HPDE6-E6E7 (cell line): Measurements from ENCODE around the gene CSTF2T.

Source experiments
- DNase-seq: peaks from one replicate; pipeline ENCODE4 v3.0.0; 2011; ENCODE audit warnings: missing footprints; ENCODE audit errors: extremely low spot score

Gene CSTF2T, protein sequence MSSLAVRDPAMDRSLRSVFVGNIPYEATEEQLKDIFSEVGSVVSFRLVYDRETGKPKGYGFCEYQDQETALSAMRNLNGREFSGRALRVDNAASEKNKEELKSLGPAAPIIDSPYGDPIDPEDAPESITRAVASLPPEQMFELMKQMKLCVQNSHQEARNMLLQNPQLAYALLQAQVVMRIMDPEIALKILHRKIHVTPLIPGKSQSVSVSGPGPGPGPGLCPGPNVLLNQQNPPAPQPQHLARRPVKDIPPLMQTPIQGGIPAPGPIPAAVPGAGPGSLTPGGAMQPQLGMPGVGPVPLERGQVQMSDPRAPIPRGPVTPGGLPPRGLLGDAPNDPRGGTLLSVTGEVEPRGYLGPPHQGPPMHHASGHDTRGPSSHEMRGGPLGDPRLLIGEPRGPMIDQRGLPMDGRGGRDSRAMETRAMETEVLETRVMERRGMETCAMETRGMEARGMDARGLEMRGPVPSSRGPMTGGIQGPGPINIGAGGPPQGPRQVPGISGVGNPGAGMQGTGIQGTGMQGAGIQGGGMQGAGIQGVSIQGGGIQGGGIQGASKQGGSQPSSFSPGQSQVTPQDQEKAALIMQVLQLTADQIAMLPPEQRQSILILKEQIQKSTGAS

DNA sequence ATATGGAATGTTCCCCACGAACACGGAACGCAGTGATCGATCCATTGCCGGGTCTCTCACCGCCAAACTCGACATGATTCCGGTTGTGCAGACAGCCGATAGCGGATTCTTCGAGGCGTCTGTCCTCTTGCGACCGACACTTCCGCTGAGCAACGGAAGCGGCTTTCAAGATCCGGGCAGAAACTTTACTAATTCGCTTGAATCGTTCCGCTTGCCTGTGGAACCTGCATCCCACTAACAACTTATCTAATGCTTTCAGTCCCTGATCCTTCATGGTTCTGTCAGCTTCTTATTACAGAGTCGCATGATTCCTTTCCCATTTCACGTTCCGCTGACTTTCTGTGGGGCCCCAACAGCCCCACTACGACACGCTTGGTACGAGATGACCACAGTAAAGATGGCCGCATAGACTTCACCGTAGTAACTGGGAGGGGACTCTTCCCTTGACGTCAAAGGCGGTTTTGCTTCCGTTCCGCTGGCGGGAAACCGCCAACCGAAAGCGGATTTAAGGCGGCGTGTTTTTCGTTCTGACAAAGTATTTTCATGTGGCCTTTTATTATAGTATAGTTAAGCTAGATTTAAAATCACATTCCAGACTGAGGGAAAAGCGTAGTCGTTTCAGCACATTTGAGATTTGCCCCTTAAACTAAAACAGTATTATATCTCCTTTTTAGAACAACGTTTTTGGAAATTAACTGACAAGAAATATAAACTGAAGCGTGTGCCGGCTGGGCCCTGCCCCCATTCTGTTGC lies at the start of gene CSTF2T:
Gene CSTF2T, minus strand, starts transcription at position 121 of the 753 bp plus-strand sequence. Its CDS starts 46 bp downstream, at position 75.
- DNase-seq, result peak; percentile 52

DNA sequence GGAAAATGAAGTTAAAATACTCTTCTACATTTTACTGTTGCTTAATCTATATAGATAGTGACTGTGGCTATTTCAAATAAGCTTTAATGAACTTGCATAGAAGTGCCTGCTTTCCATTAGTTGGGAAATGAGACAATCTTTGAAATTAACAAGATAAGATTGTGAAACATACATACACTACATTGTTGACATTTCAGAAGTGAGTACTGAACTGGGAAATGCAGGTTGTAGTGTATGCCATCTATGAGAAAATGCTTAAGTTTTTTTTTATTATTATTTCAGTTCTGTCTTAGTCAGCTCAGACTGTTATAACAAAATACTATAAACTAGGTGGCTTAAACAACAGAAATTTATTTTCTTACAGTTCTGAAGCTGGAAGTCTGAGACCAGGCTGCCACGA lies 49.6 kb upstream of the CSTF2T start:
- DNase-seq, result no peak

DNA sequence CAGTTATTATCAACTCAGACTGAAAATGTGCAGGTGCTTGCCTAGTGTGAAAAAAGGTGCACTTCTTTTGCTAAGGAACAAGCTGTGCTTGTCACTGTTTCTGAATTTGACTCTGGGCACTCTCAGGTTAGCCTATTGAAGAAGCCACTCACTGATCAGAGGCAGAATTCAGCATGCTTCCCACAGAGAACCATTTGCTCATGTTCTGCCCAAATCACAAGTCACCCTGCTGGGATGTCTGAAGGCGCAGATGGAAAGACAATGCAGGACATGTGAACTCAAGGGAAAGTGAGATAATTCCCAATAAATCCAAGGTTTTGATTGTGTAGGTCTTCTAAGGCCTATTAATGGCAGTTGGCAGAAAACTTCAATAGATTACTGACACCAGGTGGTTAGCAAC lies 47.8 kb upstream of the CSTF2T start:
- no peak for DNase-seq

DNA sequence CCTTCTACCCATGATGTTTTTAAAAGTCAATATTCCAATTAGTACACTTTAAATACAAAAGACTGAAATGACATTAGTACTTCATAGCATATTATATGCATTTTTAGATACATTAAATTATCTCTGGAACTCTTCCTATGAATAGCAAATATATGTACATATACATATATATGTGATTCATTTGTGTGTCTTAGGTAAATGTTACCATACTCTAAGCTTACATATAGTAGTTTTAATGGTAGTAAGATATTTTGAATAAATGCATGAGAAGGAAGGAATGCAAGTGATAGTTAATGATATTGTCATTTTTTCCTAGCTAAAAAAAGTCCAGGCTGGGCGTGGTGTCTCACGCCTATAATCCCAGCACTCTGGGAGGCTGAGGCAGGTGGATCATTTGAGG lies 46.0 kb upstream of the CSTF2T start:
- no peak for DNase-seq

DNA sequence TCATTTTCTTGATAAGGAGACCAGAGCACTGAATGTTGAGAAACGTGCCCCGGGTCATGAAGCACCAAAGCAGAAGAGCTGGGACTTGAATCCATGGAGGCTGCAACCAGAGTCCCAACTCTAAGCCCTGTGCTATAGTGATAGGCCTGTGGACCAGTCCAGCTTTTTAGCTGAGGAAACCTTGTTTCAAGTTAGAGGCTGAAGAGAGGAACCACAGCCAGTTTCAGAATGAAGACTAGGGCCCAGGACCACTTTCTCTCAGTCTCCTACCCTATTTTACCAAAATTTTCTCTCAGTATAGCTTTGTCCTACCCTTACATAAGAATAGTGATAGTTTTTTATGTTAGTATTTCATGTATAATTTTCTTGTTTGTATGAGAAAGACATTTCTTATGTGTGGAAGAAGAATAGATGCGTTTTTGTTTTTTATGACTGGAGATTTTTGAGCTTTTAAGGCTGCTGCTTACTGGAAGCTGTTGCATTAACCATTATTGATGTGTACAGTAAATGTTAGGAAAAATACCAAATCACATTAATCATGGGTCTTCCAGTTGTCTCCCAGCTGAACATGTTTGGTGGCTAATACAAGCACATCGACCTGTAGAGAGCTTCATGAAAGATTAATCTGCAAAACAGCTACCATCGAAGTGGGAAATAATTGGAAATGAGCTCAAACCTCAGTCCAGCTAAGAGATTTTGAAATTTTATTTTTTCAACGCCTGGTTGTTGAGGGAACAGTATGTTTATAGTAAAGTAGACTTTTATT lies 45.0 kb upstream of the CSTF2T start:
- DNase-seq, result no peak

DNA sequence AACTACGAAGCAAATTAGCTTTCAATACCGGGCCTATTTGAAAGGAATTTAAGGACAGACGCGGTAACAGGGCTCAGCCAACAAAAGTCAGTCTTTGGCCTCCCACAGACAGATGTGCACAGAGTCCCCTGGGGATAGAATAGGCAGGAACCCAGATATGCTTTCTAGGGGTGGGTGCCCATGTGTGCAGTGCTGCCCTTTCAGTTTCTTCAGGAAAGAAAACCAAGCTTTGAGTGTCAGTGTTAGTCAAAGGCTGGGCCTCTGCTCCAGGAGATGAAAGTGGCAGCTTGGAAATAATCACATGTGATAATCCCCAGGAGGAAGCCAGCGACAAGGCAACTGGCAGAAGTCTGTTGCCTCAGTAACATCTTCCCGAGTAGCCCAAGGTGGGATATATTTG lies 43.8 kb upstream of the CSTF2T start:
- no peak for DNase-seq

DNA sequence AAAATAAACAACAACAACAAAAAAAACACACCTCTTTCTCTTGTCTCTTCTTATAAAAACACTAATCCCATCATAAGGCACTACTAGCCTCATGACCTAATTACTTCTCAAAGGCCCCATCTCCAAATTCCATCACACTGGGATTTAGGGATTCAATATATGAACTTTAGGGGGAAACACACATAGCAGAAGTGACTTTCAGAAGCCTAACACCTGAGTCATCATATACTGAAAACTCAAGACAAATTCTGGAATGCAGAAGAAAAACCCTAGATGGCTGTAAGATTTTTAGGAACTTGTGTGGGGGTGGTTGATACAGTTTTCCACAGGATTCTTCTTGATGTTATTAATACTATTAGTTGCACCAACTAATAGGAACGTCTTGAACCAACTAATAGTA lies 33.7 kb upstream of the CSTF2T start:
- no peak for DNase-seq

DNA sequence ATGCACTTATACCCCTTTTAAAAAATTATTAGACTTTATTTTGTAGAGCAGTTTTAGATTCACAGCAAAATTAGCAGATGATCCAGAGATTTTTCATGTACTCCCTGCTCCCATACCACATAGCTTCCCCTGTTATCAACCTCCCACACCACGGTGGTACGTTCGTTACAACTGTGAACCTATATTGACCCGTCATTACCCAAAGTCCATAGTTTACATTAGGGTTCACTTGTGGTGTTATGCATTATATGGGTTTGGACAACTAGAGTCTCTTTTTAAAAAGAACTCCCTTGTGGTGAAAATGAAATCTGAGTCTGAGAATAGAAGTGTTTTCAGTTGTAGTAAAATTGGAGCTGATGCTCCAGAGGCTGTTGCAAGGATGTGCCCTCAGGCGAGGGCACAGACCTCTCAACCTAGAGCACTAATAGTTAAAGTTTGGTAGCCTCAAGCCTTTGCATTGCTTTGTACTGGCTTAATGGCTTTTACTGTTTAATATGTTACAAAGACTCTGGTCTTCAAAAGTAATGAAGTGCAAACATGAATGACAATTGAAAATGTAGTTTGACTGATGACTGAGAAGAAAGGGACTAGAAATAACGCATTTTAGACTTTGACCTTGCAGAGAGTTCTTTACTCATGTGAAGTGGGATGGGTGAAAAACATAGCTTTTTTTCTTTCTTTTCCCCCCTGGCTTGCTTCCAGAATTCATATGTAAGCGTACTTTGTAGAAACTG lies 30.6 kb upstream of the CSTF2T start:
- DNase-seq, result no peak

DNA sequence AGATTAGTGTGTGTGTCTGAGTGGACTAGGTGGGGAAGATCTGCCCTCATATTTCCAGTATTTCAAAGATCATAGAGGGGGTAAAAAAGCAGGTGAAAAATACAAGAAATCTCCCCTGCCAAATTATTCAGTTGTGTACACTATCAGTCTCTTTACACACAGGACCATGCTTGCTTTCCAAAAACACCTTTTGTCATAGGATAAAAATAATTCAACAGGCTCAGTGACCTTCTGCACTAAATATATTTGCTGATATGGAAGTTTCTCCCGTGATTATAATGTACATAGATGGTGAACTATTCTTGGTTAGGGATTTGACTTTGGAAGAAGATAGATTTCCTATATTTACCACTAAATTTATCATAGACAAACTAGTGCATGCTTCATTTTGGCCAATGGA lies 24.6 kb upstream of the CSTF2T start:
- DNase-seq, result no peak

DNA sequence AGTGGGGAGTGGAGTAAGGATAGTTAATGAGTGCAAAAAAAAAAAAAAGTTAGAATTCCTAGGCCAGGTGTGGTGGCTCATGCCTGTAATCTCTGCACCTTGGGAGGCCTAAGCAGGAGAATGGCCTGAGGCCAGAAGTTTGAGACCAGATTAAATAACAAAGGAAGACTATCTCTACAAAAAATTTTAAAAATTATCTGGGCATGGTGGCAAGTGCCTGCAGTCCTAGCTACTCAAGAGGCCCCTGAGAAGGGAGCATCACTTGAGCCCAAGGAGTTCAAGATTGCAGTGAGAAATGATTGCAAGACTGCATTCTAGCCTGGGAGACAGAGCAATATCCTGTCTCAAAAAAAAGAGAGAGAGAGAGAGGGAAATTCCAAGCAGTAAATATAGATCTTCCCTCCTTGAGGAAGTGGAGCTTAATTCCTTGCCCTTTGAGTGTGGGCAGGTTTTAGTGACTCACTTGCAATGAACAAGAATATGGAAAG lies 19.5 kb upstream of the CSTF2T start:
- DNase-seq, result peak; percentile 10

DNA sequence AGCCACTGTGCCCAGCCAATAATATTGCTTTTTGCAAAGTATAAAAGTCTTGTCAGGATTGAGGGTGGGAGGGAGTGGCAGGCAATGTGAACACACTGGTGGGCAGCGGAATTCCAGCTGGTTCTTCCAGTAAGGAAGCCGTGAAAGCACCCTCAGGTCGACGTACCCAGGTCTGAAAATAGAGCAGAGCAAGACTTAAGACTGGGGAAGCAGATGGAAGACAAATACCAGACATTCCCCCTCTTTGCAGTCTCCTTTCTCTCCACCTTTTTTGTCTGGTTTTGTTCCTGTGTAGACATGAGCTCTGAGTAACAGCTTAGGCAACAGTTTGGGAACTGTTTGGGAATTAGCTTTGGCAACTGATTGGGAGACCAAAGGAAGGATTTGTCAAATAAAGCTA lies 17.6 kb upstream of the CSTF2T start:
- no peak for DNase-seq

DNA sequence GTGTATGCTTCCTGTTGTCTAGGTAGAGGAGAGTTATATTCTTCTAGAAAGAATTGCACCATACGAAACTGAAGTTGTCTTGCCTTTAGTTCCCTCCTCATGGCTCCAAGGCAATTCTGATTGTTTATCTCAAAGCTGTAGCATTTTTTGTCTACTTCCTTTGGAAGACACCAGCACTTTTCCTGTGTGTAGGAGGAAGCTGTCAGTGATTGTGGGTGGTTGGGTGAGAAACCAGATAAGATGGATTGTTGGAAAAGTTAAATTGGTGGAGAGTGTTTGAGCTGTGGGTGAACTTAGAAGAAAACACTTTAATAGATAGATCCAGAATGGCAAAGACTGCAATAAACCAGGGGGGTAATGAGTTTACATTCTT lies 12.1 kb upstream of the CSTF2T start:
- DNase-seq, result no peak

DNA sequence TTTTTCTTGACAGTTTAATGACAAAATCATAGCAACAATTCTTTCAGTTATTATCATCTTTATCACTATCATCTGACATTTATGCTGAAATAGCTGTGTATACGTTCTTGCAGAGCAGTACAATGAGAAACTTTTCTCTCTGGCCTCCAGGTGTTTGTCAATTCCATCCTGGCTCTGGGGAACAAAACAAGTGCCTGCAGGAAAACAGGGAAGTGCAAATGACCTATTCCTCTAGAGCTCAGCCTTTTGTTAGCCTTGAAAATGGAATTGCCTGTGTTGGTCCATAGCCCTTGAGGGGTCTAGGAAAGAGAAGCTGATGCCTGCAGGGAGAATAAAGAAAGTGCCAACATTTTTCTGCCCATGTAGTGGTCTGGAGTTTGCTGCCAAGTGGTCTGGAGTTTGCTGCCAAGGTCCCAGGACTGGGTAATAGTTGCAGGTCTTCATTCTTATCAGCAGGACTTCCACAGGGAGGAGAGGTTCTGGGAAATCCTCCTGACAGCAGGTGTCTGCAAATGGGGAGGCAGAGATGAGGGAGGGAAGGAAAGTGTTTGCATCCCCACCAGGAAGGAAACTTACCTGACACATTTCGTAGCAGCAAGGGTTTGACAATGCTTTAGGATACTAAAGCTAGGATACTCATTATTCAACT lies 10.1 kb upstream of the CSTF2T start:
- no peak for DNase-seq

DNA sequence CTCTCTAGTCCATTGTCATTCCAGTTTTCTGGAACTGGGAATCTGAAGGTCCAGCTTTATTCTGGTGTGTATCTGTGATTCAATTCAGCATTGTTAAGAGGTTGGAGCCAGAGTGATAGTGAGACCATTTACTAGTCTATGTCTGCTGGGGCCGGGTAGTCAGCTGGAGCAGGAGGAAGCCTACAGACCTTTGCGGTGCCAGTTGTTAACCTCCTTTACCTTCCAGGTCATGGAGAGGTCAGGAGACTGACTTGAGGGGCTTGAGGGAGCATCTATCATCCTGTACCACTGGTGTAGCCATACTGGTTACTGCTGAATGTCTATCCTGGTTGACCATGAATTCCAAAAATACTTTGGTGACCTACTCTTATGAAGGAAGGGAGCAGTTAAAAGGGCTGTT lies 9.2 kb upstream of the CSTF2T start:
- no peak for DNase-seq

DNA sequence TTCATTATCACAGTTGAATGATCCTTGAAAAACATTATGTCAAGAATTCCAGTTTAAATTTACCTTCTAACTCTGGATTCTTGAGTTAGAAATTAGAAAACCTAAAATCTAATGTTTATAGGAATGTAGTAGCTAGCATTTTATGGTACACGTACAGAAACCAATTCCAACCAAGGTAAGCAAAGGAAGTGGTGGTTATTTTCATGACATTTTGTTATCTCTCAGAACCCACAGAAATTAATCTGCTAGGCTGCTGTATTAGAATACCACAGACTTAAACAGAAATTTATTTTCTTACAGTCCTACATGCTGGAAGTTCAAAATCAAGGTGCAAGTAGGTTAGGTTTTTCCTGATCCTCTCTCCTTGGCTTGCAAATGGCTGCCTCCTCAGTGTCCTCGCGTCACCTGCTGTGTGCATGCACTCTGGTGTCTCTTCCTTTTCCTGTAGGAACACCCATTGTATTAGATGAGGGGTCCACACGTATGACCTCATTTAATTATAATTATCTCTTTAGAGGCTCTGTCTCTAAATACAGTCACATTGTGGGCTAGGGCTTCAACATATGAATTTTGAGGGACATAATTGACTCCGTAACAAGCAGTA lies 8.5 kb upstream of the CSTF2T start:
- no peak for DNase-seq

DNA sequence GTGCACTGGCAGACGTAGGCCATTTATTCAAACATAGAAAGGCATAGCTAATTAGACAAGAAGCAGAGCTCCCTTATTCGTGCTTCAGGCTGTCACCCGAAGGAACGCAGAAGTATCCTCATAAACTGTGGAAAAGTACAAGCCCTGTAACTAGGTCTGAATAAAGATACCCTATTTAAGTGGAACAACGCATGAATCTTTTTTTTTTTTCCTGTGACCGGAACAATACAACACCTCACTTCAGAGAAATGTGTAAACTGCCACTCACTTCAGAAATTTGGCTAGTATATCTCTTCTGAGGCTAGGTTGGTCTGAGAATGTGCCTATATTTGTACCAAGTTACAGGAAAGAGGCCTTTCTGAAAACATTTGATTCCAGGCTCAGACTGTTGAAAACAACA lies 8.0 kb upstream of the CSTF2T start:
- no peak for DNase-seq

DNA sequence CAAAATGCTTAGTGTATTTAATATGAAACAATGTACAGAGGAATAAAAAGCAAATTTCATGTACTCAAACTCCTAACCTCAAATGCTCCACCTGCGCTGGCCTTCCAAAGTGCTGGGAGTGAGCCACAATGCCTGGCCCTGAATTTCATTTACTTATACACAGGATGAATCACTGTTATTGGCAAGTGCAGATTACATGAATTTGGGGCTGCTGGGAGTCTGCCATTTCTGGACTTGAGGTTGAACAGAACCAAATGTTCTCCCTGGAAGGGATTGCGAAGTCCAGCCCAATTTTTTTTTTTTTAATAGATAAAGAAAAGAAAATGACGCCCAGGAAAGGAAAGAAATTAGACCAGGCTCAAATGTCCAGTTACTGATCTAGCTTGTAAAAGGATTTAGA lies 6.8 kb upstream of the CSTF2T start:
- DNase-seq, result no peak

DNA sequence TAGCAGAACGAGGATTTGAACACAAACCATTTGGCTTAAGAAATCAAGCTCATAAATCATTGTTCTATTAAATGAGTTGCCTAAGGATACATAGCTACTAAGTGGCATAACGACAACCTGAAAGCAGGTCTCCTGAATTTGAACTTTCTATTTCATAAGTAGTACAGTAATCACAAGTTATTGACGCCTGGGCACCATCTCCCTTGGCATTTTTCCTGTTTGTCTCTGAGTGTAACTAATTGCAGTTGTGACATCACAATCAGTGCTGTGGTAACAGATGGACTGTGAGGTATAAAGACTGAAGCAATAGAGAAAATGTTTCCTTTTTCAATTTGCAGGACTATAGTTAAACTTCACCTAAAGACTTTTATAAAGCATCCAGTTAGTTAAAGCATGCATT lies 6.4 kb upstream of the CSTF2T start:
- no peak for DNase-seq

DNA sequence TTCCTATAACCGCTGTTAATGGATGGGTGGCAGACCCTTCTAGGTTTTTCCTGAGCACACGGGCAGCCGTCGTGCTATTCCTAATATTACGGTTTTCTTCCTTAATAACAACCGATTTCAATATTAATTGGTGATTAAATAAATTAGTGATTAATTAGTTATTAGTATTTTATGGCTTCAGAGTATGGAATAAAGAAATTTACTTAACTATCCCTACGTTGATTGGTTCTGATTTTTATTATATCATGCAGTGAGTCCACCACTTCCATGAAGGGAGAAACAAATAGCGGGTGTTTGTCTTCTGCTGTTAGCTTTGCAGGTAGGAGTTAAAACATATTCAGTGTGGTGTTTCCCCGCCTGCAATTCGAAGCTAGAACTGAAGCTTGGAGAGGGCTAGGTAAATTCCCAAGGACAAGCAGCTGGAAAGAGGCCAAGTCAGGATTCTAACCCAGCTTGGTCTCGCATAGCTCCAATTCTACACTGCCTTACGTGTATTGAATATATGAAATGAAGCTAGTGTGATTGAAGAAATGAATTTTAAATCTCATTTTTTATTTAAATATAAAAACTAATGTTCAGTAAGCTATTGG lies 928 bp upstream of the CSTF2T start:
- DNase-seq, result no peak

DNA sequence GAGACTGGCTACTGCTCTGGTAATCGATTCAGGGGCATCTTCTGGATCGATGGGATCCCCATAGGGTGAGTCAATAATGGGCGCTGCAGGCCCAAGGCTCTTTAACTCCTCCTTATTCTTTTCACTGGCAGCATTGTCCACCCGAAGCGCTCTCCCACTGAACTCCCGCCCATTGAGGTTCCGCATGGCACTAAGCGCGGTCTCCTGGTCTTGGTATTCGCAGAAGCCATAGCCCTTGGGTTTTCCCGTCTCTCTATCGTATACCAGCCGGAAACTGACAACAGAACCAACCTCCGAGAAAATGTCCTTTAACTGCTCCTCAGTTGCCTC lies 285 bp downstream of the CSTF2T start:
- no peak for DNase-seq
